Natural killer cell (primary cell): ENCODE measurements around the gene LENG9. TPM values are rescaled to one million over a fixed set of nuclear protein-coding genes. Genes with fewer than 3 reads are reported as not detected.

Experiments used
- ATAC-seq, 3 donors: fragments of 150-1000 bp in 2 of 3; fragments of 200-7000 bp in 1 of 3; cut with Tn5 transposase; 1 replicate in 1 of 3; 2 replicates in 2 of 3; pipeline ENCODE4 v1.10.0; 2021; ENCODE audit warnings: mild to moderate bottlenecking in 2 of 3, moderate library complexity in 2 of 3
- DNase-seq, 2 donors: peaks; one replicate each; pipeline versions ENCODE4 v3.0.0 to v3.0.0-alpha.2; 2013 to 2021; ENCODE audit warnings: mixed read lengths in 1 of 2
- H3K27ac ChIP-seq: one replicate; pipeline ENCODE4 v1.5.1; 2013; ENCODE audit warnings: mild to moderate bottlenecking, low read length
- H3K27me3 ChIP-seq: one replicate; pipeline ENCODE4 v1.6.1; 2013; ENCODE audit warnings: low read length; ENCODE audit not compliant: control insufficient read depth, insufficient read depth
- H3K36me3 ChIP-seq: one replicate; pipeline ENCODE4 v1.6.1; 2013; ENCODE audit warnings: low read length; ENCODE audit not compliant: control insufficient read depth, insufficient read depth
- H3K4me1 ChIP-seq: one replicate; pipeline ENCODE4 v1.6.1; 2013; ENCODE audit warnings: low read length; ENCODE audit not compliant: control insufficient read depth, insufficient read depth
- H3K4me3 ChIP-seq: one replicate; pipeline ENCODE4 v1.5.1; 2013; ENCODE audit warnings: low read length
- H3K9me3 ChIP-seq: one replicate; pipeline ENCODE4 v1.6.1; 2013; ENCODE audit warnings: low read length; ENCODE audit not compliant: control insufficient read depth, insufficient read depth
- H3K27ac Mint-ChIP-seq, 2 donors: one replicate each; pipeline ENCODE4 v1.8.0; 2022; ENCODE audit warnings: mild to moderate bottlenecking in 2 of 2, mixed read lengths in 2 of 2, moderate library complexity in 1 of 2
- H3K27me3 Mint-ChIP-seq, 2 donors: one replicate each; pipeline ENCODE4 v1.8.0; 2022; ENCODE audit warnings: low read depth in 2 of 2, mixed read lengths in 2 of 2
- H3K36me3 Mint-ChIP-seq: one replicate; pipeline ENCODE4 v1.8.0; 2022; ENCODE audit warnings: mixed read lengths
- H3K4me1 Mint-ChIP-seq, 2 donors: one replicate each; pipeline ENCODE4 v1.8.0; 2022; ENCODE audit warnings: mixed read lengths in 2 of 2
- H3K4me3 Mint-ChIP-seq: one replicate; pipeline ENCODE4 v1.8.0; 2022; ENCODE audit warnings: mild to moderate bottlenecking, moderate library complexity, mixed read lengths
- H3K9me3 Mint-ChIP-seq, 2 donors: one replicate each; pipeline ENCODE4 v1.8.0; 2022; ENCODE audit warnings: mixed read lengths in 2 of 2
- CTCF ChIP-seq: fragments of 200-600 bp; IDR thresholded peaks from one replicate; pipeline ENCODE4 v1.8.0; 2022; ENCODE audit warnings: antibody characterized with exemption
- WGBS: methylation state at CpG from one replicate; pipeline ENCODE4 v1.1.7; 2013; ENCODE audit warnings: missing lambda C conversion rate; ENCODE audit not compliant: insufficient coverage; 5-methylcytosine and 5-hydroxymethylcytosine counted together
- intact Hi-C: fragments of 100-400 bp; cut with micrococcal nuclease; formaldehyde crosslinking; loops from one replicate; pipeline ENCODE4 v1.14.2; 2022
- total RNA-seq, 4 donors: library from RNA; stranded (reverse); fragments of 120-200 nt in 1 of 4; gene quantifications; one replicate each; pipeline versions ENCODE4 v1.2.3 to v1.2.4, GENCODE V29; 2013 to 2022

Gene LENG9
- total RNA-seq, 3 donors from 2014 or later (not counting 1 experiment from before 2014, with no cell fraction given): 3.2 to 5.6 (median 4.3) TPM

- ATAC-seq (no peak), DNase-seq (no peak)
- H3K9me3 ChIP-seq: no peaks in the 10 kb centered on the region
- peaks cover 15% of the 10 kb centered on the region for H3K27me3 ChIP-seq
- H3K4me1 ChIP-seq: peaks cover 25% of the 10 kb centered on the region
- intact Hi-C loops: no loop called here
- no peaks in the 10 kb centered on the region for H3K9me3 Mint-ChIP-seq
- no peaks in the 10 kb centered on the region for H3K36me3 Mint-ChIP-seq
- 99% methylated on average over 5 of the region's 5 CpGs for WGBS
- no peak overlapping the region for H3K4me3 ChIP-seq
- H3K4me3 Mint-ChIP-seq: no peak overlapping the region
- peak overlapping the region in 1 of 2 donors; percentile 73 for H3K27ac Mint-ChIP-seq
- no peak overlapping the region for H3K27ac ChIP-seq
- peaks cover 5 to 36% of the 10 kb centered on the region in 2 donors for H3K4me1 Mint-ChIP-seq
- H3K36me3 ChIP-seq: no peaks in the 10 kb centered on the region
- peaks cover 0 to 12% of the 10 kb centered on the region in 2 donors for H3K27me3 Mint-ChIP-seq
- no peak for TF ChIP-seq CTCF
Observed at GRCh38 chr19:54433697-54434096, 29.9 kb downstream of the LENG9 start.

GRCh38 chr19:54432144-54432738 lies 31.3 kb downstream of the LENG9 start:
- peaks cover 15% of the 10 kb centered on the region for H3K27me3 ChIP-seq
- no peaks in the 10 kb centered on the region for H3K36me3 ChIP-seq
- H3K4me3 Mint-ChIP-seq: no peak overlapping the region
- H3K36me3 Mint-ChIP-seq: no peaks in the 10 kb centered on the region
- H3K27me3 Mint-ChIP-seq: peaks cover 0 to 12% of the 10 kb centered on the region in 2 donors
- intact Hi-C loops: no loop called here
- H3K27ac ChIP-seq: no peak overlapping the region
- TF ChIP-seq CTCF: no peak
- no peak overlapping the region for H3K27ac Mint-ChIP-seq
- no peaks in the 10 kb centered on the region for H3K9me3 ChIP-seq
- H3K4me1 Mint-ChIP-seq: peaks cover 5 to 36% of the 10 kb centered on the region in 2 donors
- H3K9me3 Mint-ChIP-seq: no peaks in the 10 kb centered on the region
- 91% methylated on average over 10 of the region's 10 CpGs for WGBS
- ATAC-seq (no peak), DNase-seq (no peak)
- H3K4me3 ChIP-seq: no peak overlapping the region
- peaks cover 25% of the 10 kb centered on the region for H3K4me1 ChIP-seq

DNA sequence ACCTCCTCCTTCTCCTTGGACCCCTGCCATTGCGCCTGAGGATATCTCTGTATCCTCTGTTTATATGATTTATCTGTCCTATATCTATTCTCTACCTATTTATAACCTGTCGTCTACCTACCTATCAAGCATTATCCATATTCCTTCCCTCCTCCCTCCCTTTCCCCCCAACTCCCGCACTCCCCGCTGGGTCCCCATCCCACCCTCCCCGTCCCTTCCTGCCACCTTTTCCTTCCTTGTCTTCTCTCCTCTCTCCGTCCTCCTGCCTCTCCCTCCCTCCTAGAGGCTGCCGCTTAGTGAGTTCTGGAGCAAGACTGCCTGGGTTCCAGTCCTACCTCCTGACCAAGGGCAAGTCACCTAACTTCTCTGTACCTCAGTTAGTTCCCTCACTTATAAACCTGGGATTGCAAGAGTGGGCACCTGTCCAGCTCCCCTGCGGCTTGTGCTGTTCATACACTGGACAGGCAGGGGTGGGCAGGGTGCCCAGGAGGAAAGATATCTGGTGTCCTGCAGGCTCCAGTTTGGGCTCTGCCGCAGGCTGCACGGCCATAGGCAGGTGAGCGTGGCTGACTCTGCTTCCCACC lies 32.2 kb downstream of the LENG9 start:
- Histone ChIP-seq H3K27ac (no peak overlapping the region), H3K4me1 (peaks cover 25% of the 10 kb centered on the region), H3K9me3 (no peaks in the 10 kb centered on the region), H3K27me3 (peaks cover 17% of the 10 kb centered on the region), H3K36me3 (no peaks in the 10 kb centered on the region), H3K4me3 (no peak overlapping the region)
- 48% methylated on average over 11 of the region's 11 CpGs for WGBS
- no peak for DNase-seq
- no peaks in the 10 kb centered on the region for H3K36me3 Mint-ChIP-seq
- no peak for TF ChIP-seq CTCF
- no peak for ATAC-seq
- intact Hi-C loops: no loop called here
- peak overlapping the region; percentile 15 for H3K4me3 Mint-ChIP-seq
- H3K27ac Mint-ChIP-seq: no peak overlapping the region
- H3K4me1 Mint-ChIP-seq: peaks cover 5 to 29% of the 10 kb centered on the region in 2 donors
- H3K27me3 Mint-ChIP-seq: peaks cover 0 to 15% of the 10 kb centered on the region in 2 donors
- H3K9me3 Mint-ChIP-seq: no peaks in the 10 kb centered on the region
